SU-DHL-6 (cell line): ENCODE measurements around the gene PRDM16.

ENCODE experiments used
- H2AFZ ChIP-seq: fragments of 200-600 bp; sonication (generic); 2 replicates; pipeline ENCODE4 v1.6.1; 2014; ENCODE audit warnings: low read depth, mild to moderate bottlenecking, moderate library complexity, mixed read lengths, antibody characterized with exemption, low read length; ENCODE audit not compliant: severe bottlenecking
- H3F3A ChIP-seq: fragments of 200-600 bp; shearing (Covaris generic); 2 replicates; pipeline ENCODE4 v1.6.0; 2016; ENCODE audit warnings: antibody characterized with exemption, mild to moderate bottlenecking; ENCODE audit not compliant: insufficient read depth
- H3K27ac ChIP-seq: fragments of 200-600 bp; sonication (generic); 2 replicates; pipeline ENCODE4 v1.5.1; 2016; ENCODE audit warnings: low read depth, mild to moderate bottlenecking, low read length, moderate library complexity, mixed read lengths
- H3K27me3 ChIP-seq: fragments of 200-600 bp; sonication (generic), shearing (Covaris generic); 2 replicates; pipeline ENCODE4 v1.6.0; 2014; ENCODE audit warnings: mild to moderate bottlenecking, low read length
- H3K36me3 ChIP-seq: fragments of 200-600 bp; sonication (generic); 2 replicates; pipeline ENCODE4 v1.6.1; 2014; ENCODE audit warnings: mild to moderate bottlenecking, low read length, mixed read lengths
- H3K4me2 ChIP-seq: fragments of 300-600, 200-600 bp; shearing (Covaris generic), sonication (generic); 2 replicates; pipeline ENCODE4 v1.6.0; 2014; ENCODE audit warnings: low read length, low read depth, mild to moderate bottlenecking; ENCODE audit not compliant: poor library complexity, severe bottlenecking
- H3K4me3 ChIP-seq: fragments of 200-600 bp; sonication (generic); 2 replicates; pipeline ENCODE4 v1.5.1; 2014; ENCODE audit warnings: antibody characterized with exemption, low read length, mild to moderate bottlenecking, mixed read lengths; ENCODE audit not compliant: insufficient read depth, poor library complexity, severe bottlenecking
- H3K79me2 ChIP-seq: fragments of 200-600 bp; sonication (generic); 2 replicates; pipeline ENCODE4 v1.6.1; 2014; ENCODE audit warnings: mild to moderate bottlenecking, low read length, moderate library complexity; ENCODE audit not compliant: insufficient read depth
- H3K9ac ChIP-seq: fragments of 200-600 bp; sonication (generic); 2 replicates; pipeline ENCODE4 v1.7.0; 2014; ENCODE audit warnings: mild to moderate bottlenecking, low read length
- H3K9me2 ChIP-seq: fragments of 200-600 bp; sonication (generic); replicated peaks from 2 replicates; pipeline ENCODE4 v1.6.1; 2014; ENCODE audit warnings: low read length; ENCODE audit not compliant: insufficient read depth
- H3K9me3 ChIP-seq: fragments of 200-600 bp; sonication (generic); 2 replicates; pipeline ENCODE4 v1.6.1; 2014; ENCODE audit warnings: low read length, mixed read lengths; ENCODE audit not compliant: insufficient read depth
- H4K20me1 ChIP-seq: fragments of 200-600 bp; sonication (generic); 2 replicates; pipeline ENCODE4 v1.6.1; 2014; ENCODE audit warnings: low read depth, mild to moderate bottlenecking, antibody characterized with exemption, low read length, moderate library complexity, mixed read lengths
- CTCF ChIP-seq: fragments of 200-600 bp; sonication (generic); IDR thresholded peaks from one replicate; pipeline ENCODE4 v1.5.1; 2017; ENCODE audit warnings: antibody characterized with exemption, mild to moderate bottlenecking, low read length, moderate library complexity; ENCODE audit not compliant: insufficient read depth, poor library complexity, severe bottlenecking
- EZH2phosphoT487 ChIP-seq: fragments of 200-600 bp; sonication (generic), shearing (Covaris generic); conservative IDR thresholded peaks from 2 replicates; pipeline ENCODE4 v1.6.1; 2018; ENCODE audit warnings: mild to moderate bottlenecking, antibody characterized with exemption, low read length, moderate library complexity, mixed read lengths

PRDM16 gene

DNA sequence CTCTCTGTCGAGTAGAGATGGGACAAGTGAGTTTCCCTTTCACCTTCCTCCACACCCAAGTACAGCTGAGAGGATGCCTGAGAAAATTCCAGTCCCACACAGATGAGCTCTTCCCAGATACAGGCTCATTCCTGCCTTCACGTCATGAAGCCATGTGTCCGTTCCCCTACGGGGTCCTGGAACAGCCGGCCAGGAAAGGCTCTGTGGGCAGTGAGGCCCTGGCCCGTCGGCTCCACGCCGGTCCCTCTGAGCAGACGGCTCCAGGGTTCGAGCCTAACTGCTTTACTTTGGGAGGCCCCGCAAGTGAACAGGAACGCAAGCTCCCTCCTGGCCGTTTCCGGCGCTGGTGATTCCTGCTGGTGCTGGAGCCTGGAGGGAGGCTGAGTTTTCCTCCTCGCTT, 328.3 kb downstream of the PRDM16 start:
- no peaks in the 10 kb centered on the region for H3K27me3 ChIP-seq

GRCh38 chr1:3398396-3399140, 329.6 kb downstream of the PRDM16 start:
- TF ChIP-seq CTCF (no peak), EZH2phosphoT487 (no peak)
- Histone ChIP-seq H3K27ac (no peak overlapping the region), H3K9ac (no peak overlapping the region), H3K79me2 (no peaks in the 10 kb centered on the region), H3K9me2 (no peaks in the 10 kb centered on the region), H3K36me3 (no peaks in the 10 kb centered on the region), H4K20me1 (no peaks in the 10 kb centered on the region), H3K27me3 (no peaks in the 10 kb centered on the region), H3F3A (no peaks in the 10 kb centered on the region), H2AFZ (no peak overlapping the region), H3K9me3 (no peaks in the 10 kb centered on the region), H3K4me2 (no peak overlapping the region), H3K4me3 (no peak overlapping the region)

More for the DNA sequence above, 328.3 kb downstream of the PRDM16 start:
- no peak overlapping the region for H3K4me3 ChIP-seq
- no peaks in the 10 kb centered on the region for H3K36me3 ChIP-seq
- no peak overlapping the region for H3K4me2 ChIP-seq
- no peak overlapping the region for H2AFZ ChIP-seq
- no peak overlapping the region for H3K27ac ChIP-seq
- H3F3A ChIP-seq: no peaks in the 10 kb centered on the region
- no peak overlapping the region for H3K9ac ChIP-seq
- H4K20me1 ChIP-seq: no peaks in the 10 kb centered on the region
- H3K9me3 ChIP-seq: no peaks in the 10 kb centered on the region
- no peaks in the 10 kb centered on the region for H3K9me2 ChIP-seq
- no peaks in the 10 kb centered on the region for H3K79me2 ChIP-seq
- TF ChIP-seq EZH2phosphoT487 (no peak), CTCF (no peak)

- H3K9me2 ChIP-seq: no peaks in the 10 kb centered on the region
- TF ChIP-seq EZH2phosphoT487 (no peak), CTCF (no peak)
- no peak overlapping the region for H3K4me2 ChIP-seq
- H3K79me2 ChIP-seq: no peaks in the 10 kb centered on the region
- no peak overlapping the region for H3K9ac ChIP-seq
- no peak overlapping the region for H2AFZ ChIP-seq
- no peak overlapping the region for H3K4me3 ChIP-seq
- H3K36me3 ChIP-seq: no peaks in the 10 kb centered on the region
- no peaks in the 10 kb centered on the region for H3K9me3 ChIP-seq
- no peaks in the 10 kb centered on the region for H4K20me1 ChIP-seq
- no peaks in the 10 kb centered on the region for H3F3A ChIP-seq
- no peak overlapping the region for H3K27ac ChIP-seq
- H3K27me3 ChIP-seq: no peaks in the 10 kb centered on the region
These were observed 330.7 kb downstream of the PRDM16 start for GRCh38 chr1:3399732-3400131.
